ENCODE data around the gene SNAP25. TPM values are rescaled to one million over a fixed set of nuclear protein-coding genes. Genes with fewer than 3 reads are reported as not detected.

Gene SNAP25
- total RNA-seq, 1 donor from 2014 or later: 0.43 TPM

- intact Hi-C loops (cut with DNase I): no loop called here
- no peak overlapping the region for H3K4me3 ChIP-seq
- TF ChIP-seq, protein P1, sequence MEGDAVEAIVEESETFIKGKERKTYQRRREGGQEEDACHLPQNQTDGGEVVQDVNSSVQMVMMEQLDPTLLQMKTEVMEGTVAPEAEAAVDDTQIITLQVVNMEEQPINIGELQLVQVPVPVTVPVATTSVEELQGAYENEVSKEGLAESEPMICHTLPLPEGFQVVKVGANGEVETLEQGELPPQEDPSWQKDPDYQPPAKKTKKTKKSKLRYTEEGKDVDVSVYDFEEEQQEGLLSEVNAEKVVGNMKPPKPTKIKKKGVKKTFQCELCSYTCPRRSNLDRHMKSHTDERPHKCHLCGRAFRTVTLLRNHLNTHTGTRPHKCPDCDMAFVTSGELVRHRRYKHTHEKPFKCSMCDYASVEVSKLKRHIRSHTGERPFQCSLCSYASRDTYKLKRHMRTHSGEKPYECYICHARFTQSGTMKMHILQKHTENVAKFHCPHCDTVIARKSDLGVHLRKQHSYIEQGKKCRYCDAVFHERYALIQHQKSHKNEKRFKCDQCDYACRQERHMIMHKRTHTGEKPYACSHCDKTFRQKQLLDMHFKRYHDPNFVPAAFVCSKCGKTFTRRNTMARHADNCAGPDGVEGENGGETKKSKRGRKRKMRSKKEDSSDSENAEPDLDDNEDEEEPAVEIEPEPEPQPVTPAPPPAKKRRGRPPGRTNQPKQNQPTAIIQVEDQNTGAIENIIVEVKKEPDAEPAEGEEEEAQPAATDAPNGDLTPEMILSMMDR (IDR thresholded peaks at IDR 0.05): no peak
- peaks cover 0 to 5% of the 10 kb centered on the region in 2 donors for H3K4me1 ChIP-seq
- H3K27ac ChIP-seq: no peak overlapping the region
- H3K27me3 ChIP-seq: no peaks in the 10 kb centered on the region
- no peaks in the 10 kb centered on the region for H3K36me3 ChIP-seq
- no peak for DNase-seq (ENCODE audit: low spot score in 2 of 2)
- no peaks in the 10 kb centered on the region for H3K9me3 ChIP-seq
Measured at GRCh38 chr20:10339609-10340008, 121.0 kb downstream of the SNAP25 start.

DNA sequence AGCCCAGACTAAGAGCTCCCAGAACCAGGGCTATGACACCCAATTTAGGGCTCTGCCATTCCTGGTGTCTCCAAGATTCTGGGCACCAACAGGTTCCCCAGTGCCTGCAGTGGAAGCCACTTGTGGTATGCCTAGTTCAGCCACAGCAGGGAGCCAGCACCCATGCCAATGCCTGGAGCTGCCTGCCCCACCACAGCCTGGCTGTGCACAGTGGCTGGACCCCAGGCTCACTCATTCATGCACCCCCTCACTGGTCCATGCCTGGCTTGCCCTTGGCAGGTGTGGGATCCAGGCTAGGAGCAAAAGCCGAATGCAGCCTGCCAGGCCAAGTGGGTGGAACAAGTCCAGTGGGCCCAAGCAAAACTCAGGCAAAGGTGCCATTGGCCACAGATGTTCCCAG is 123.5 kb downstream of the SNAP25 start:
- H3K27ac ChIP-seq: no peak overlapping the region
- H3K36me3 ChIP-seq: no peaks in the 10 kb centered on the region
- H3K4me3 ChIP-seq: no peak overlapping the region
- peaks cover 0 to 5% of the 10 kb centered on the region in 2 donors for H3K4me1 ChIP-seq
- H3K27me3 ChIP-seq: no peaks in the 10 kb centered on the region
- DNase-seq (ENCODE audit: low spot score in 2 of 2): no peak
- TF ChIP-seq, protein P1 (IDR thresholded peaks at IDR 0.05): no peak
- no peaks in the 10 kb centered on the region for H3K9me3 ChIP-seq
- intact Hi-C loops (cut with DNase I): no loop called here

- no peak overlapping the region for H3K27ac ChIP-seq
- TF ChIP-seq, protein P1 (IDR thresholded peaks at IDR 0.05): no peak
- H3K27me3 ChIP-seq: no peaks in the 10 kb centered on the region
- no peaks in the 10 kb centered on the region for H3K9me3 ChIP-seq
- DNase-seq (ENCODE audit: low spot score in 2 of 2): no peak
- H3K4me3 ChIP-seq: no peak overlapping the region
- H3K4me1 ChIP-seq: no peaks in the 10 kb centered on the region
- H3K36me3 ChIP-seq: no peaks in the 10 kb centered on the region
- intact Hi-C loops (cut with DNase I): loop anchor here (5.0 kb wide), 1 partner anchor 53 kb away; no protein-coding TSS in a partner anchor
Measured at GRCh38 chr20:10344953-10345352, 126.3 kb downstream of the SNAP25 start.

DNA sequence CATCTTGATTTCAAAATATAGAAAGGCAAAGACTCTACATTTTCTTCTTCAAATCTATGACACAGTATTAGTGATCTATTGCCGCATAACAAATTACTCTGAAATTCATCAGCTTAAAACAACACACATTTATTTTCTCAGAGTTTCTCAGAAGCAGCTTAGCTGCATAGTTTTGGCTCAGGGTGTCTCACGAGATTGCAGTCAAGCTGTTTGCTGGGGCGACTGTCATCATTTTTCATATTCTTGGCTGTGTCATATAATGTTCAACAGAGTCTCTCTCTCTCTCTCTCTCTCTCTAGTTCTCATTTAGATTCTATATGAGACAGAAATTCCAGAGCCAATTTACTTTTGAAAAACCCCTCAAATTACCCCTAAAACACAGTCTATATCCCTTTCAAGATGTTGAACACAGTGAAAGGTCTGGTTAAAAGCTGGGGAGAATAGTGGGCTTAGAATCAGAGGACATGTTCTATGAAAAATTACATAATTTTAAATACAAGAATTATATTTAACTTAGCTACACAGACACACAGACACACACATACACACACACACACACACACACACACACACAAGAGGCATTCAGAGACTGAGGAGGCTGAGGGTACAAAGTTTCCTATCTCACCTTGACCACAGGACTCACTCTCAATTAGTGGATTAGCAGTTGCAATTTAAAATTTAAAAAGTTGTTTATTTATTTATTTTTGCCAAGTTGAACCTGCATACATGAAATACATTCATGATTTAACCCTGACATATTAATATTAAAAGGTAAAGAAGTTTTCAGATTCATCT is 128.7 kb downstream of the SNAP25 start:
- Histone ChIP-seq H3K27me3 (no peaks in the 10 kb centered on the region), H3K27ac (no peak overlapping the region), H3K4me1 (peaks cover 0 to under 1% of the 10 kb centered on the region in 2 donors), H3K36me3 (no peaks in the 10 kb centered on the region), H3K9me3 (no peaks in the 10 kb centered on the region), H3K4me3 (no peak overlapping the region)
- TF ChIP-seq, protein P1 (IDR thresholded peaks at IDR 0.05): no peak
- no peak for DNase-seq (ENCODE audit: low spot score in 2 of 2)
- intact Hi-C loops (cut with DNase I): loop anchor here (5.0 kb wide), 1 partner anchor 55 kb away; no protein-coding TSS in a partner anchor

GRCh38 chr20:10349118-10349517 is 130.5 kb downstream of the SNAP25 start:
- Histone ChIP-seq H3K9me3 (no peaks in the 10 kb centered on the region), H3K4me3 (no peak overlapping the region), H3K27me3 (no peaks in the 10 kb centered on the region), H3K36me3 (no peaks in the 10 kb centered on the region), H3K27ac (no peak overlapping the region), H3K4me1 (peaks cover 0 to 2% of the 10 kb centered on the region in 2 donors)
- intact Hi-C loops (cut with DNase I): loop anchor here (5.0 kb wide), 1 partner anchor 57 kb away; no protein-coding TSS in a partner anchor
- TF ChIP-seq, protein P1 (IDR thresholded peaks at IDR 0.05): no peak
- DNase-seq (ENCODE audit: low spot score in 2 of 2): no peak
